ENCODE measurements around the gene C16orf87. TPM values are rescaled to one million over a fixed set of nuclear protein-coding genes. Genes with fewer than 3 reads are reported as not detected.

The C16orf87 gene
- total RNA-seq, 1 donor from 2014 or later: 17.2 TPM

GRCh38 chr16:46796764-46797269 is 34.2 kb downstream of the C16orf87 start:
- no peaks in the 10 kb centered on the region for H3K27me3 Mint-ChIP-seq
- TF ChIP-seq, protein P1, sequence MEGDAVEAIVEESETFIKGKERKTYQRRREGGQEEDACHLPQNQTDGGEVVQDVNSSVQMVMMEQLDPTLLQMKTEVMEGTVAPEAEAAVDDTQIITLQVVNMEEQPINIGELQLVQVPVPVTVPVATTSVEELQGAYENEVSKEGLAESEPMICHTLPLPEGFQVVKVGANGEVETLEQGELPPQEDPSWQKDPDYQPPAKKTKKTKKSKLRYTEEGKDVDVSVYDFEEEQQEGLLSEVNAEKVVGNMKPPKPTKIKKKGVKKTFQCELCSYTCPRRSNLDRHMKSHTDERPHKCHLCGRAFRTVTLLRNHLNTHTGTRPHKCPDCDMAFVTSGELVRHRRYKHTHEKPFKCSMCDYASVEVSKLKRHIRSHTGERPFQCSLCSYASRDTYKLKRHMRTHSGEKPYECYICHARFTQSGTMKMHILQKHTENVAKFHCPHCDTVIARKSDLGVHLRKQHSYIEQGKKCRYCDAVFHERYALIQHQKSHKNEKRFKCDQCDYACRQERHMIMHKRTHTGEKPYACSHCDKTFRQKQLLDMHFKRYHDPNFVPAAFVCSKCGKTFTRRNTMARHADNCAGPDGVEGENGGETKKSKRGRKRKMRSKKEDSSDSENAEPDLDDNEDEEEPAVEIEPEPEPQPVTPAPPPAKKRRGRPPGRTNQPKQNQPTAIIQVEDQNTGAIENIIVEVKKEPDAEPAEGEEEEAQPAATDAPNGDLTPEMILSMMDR (IDR thresholded peaks at IDR 0.05; ENCODE audit: unreplicated experiment): no peak
- H3K27ac Mint-ChIP-seq: no peak overlapping the region
- no peak overlapping the region for H3K4me3 Mint-ChIP-seq (ENCODE audit: low read depth)
- no peaks in the 10 kb centered on the region for H3K4me1 Mint-ChIP-seq (ENCODE audit: low read depth)
- DNase-seq (ENCODE audit: low spot score, unreplicated experiment): no peak
- H3K36me3 Mint-ChIP-seq (ENCODE audit: insufficient read depth): peaks cover 37% of the 10 kb centered on the region
- H3K9me3 Mint-ChIP-seq (ENCODE audit: low read depth): peaks cover 27% of the 10 kb centered on the region

GRCh38 chr16:46793841-46794240 is 37.1 kb downstream of the C16orf87 start:
- Mint-ChIP-seq H3K4me1 (ENCODE audit: low read depth) (peaks cover 6% of the 10 kb centered on the region), H3K27ac (no peak overlapping the region), H3K27me3 (no peaks in the 10 kb centered on the region), H3K36me3 (ENCODE audit: insufficient read depth) (peaks cover 37% of the 10 kb centered on the region), H3K4me3 (ENCODE audit: low read depth) (no peak overlapping the region), H3K9me3 (ENCODE audit: low read depth) (peaks cover 31% of the 10 kb centered on the region)
- no peak for DNase-seq (ENCODE audit: low spot score, unreplicated experiment)
- TF ChIP-seq, protein P1 (IDR thresholded peaks at IDR 0.05; ENCODE audit: unreplicated experiment): no peak

DNA sequence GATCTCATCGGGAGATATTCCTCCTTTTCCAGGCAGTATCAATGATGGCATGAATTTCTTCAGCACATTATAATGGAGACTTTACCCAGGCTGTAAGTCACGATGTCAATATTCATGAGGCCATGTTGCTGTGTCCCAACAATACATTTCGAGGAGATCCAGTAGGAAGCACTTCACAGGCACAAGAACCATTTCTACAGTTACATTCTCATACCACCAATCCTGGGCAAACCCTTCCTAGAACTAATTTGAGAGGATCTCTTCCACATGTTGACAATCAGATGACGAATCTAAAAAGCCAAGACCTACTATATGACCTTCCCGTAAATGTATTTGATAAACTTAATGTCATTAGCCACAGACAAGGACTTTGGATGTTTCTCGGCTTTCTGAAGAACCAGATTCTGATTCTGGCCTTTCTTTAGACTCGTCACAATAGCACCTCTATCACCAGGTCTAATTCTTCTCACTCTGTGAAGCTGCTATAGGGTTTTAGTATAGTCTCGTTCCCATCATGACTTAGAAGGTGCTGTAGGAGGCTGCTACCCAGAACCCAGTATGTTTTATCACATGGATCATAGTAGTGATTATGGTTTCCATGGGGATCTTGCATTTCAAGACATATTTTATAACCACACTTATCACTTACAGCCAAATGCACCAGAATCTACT is 40.2 kb downstream of the C16orf87 start:
- H3K4me1 Mint-ChIP-seq (ENCODE audit: low read depth): peaks cover 6% of the 10 kb centered on the region
- peak overlapping the region; percentile 33 for H3K27ac Mint-ChIP-seq
- peaks cover 29% of the 10 kb centered on the region for H3K36me3 Mint-ChIP-seq (ENCODE audit: insufficient read depth)
- peak overlapping the region; percentile 74 for H3K4me3 Mint-ChIP-seq (ENCODE audit: low read depth)
- TF ChIP-seq, protein P1 (IDR thresholded peaks at IDR 0.05; ENCODE audit: unreplicated experiment): no peak
- no peaks in the 10 kb centered on the region for H3K27me3 Mint-ChIP-seq
- DNase-seq (ENCODE audit: low spot score, unreplicated experiment): no peak
- peaks cover 38% of the 10 kb centered on the region for H3K9me3 Mint-ChIP-seq (ENCODE audit: low read depth)

DNA sequence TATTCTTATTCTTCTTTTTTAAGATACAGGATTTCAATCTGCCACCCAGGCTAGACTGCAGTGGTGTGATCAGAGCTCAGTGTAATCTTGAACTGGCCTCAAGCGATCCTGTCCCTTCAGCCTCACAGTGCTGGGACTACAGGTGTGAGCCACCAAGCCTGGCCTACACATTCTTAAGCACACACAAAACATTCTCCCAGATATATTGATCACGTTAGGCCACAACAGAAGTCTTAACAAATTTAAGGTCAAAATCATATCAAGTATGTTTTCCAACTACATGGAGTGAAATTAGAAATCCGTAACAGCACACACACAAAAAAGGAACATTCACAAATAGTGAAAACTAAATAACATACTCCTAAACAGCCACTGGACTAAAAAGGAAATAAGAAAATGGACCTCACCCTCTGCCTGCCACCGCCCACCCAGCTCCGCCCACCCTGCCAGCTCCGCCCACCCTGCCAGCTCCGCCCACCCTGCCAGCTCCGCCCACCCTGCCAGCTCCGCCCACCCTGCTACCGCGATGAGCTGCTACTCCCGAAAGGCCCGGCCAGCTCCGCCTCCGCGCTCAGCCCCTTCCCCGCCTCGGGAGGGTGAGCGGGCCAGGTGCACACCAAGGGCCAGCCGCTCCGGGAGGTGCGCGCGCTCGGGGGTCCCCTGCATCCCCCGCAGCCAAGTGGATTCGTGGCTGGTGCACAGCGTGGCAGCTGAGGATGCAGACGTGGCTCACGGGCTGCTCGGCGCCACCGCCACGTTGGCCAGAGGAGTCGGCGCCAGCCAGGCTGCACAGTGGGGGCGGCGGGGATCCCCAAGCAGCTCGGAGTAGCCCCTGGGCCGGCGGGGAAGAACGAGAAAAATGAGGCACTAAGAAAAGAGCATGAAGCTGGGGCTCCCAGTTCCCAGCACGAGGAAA is 41.2 kb downstream of the C16orf87 start:
- DNase-seq (ENCODE audit: low spot score, unreplicated experiment): peak; percentile 58
- Mint-ChIP-seq H3K27ac (peak overlapping the region; percentile 93), H3K4me3 (ENCODE audit: low read depth) (peak overlapping the region; percentile 74), H3K4me1 (ENCODE audit: low read depth) (peaks cover 12% of the 10 kb centered on the region), H3K9me3 (ENCODE audit: low read depth) (peaks cover 28% of the 10 kb centered on the region), H3K27me3 (no peaks in the 10 kb centered on the region), H3K36me3 (ENCODE audit: insufficient read depth) (peaks cover 19% of the 10 kb centered on the region)
- TF ChIP-seq, protein P1 (IDR thresholded peaks at IDR 0.05; ENCODE audit: unreplicated experiment): no peak

DNA sequence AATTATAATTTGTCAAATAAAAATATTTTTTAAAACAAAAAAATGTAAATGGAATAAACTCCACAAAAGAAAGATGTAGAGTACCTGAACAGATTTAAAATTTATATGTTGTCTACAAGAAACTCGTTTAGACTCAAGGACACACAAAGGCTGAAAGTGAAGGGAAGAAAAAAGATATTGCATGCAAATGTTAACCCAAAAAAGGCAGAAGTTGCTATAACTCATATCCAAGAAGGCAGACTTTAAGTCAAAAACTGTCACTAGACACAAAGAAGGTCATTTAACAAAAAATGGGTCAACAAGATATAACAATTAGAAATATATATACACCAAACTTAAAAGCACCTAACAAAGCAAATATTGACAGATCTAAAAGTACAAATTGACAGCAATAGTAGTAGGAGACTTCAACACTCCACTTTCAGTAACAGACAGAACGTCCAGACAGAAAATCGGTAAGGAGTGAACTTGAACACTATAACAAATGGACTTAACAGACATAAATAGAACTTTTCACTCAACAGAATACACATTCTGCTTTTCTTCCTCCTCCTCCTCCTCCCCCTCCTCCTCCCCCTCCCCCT is 42.0 kb downstream of the C16orf87 start:
- H3K9me3 Mint-ChIP-seq (ENCODE audit: low read depth): peaks cover 23% of the 10 kb centered on the region
- no peak overlapping the region for H3K4me3 Mint-ChIP-seq (ENCODE audit: low read depth)
- no peak for DNase-seq (ENCODE audit: low spot score, unreplicated experiment)
- peaks cover 15% of the 10 kb centered on the region for H3K36me3 Mint-ChIP-seq (ENCODE audit: insufficient read depth)
- TF ChIP-seq, protein P1 (IDR thresholded peaks at IDR 0.05; ENCODE audit: unreplicated experiment): no peak
- H3K4me1 Mint-ChIP-seq (ENCODE audit: low read depth): peaks cover 13% of the 10 kb centered on the region
- H3K27ac Mint-ChIP-seq: no peak overlapping the region
- H3K27me3 Mint-ChIP-seq: no peaks in the 10 kb centered on the region
